Mucosa of rectum (tissue), 2 donors: ENCODE results near the gene TMPRSS6.

Experiments used
- H3K27ac ChIP-seq, 2 donors: one replicate each; pipeline ENCODE4 v1.7.0; 2013; ENCODE audit warnings: inconsistent platforms in 2 of 2, low read depth in 2 of 2, low read length in 2 of 2
- H3K27me3 ChIP-seq, 2 donors: one replicate each; pipeline ENCODE4 v1.7.0; 2013; ENCODE audit warnings: low read length in 2 of 2; ENCODE audit not compliant: control insufficient read depth in 2 of 2, insufficient read depth in 2 of 2
- H3K36me3 ChIP-seq, 2 donors: one replicate each; pipeline ENCODE4 v1.7.0; 2013; ENCODE audit warnings: low read length in 2 of 2; ENCODE audit not compliant: control insufficient read depth in 2 of 2, insufficient read depth in 2 of 2
- H3K4me1 ChIP-seq, 2 donors: one replicate each; pipeline ENCODE4 v1.7.0; 2013; ENCODE audit warnings: low read length in 2 of 2, mild to moderate bottlenecking in 1 of 2; ENCODE audit not compliant: control insufficient read depth in 2 of 2, insufficient read depth in 2 of 2
- H3K4me3 ChIP-seq, 2 donors: one replicate each; pipeline ENCODE4 v1.7.0; 2013; ENCODE audit warnings: low read length in 2 of 2
- H3K9ac ChIP-seq, 2 donors: one replicate each; pipeline ENCODE4 v1.7.0; 2013; ENCODE audit warnings: low read length in 2 of 2, low read depth in 1 of 2, mild to moderate bottlenecking in 1 of 2
- H3K9me3 ChIP-seq, 2 donors: one replicate each; pipeline ENCODE4 v1.7.0; 2013; ENCODE audit warnings: low read length in 2 of 2; ENCODE audit not compliant: control insufficient read depth in 2 of 2
- donor health status: healthy.
- donor health status: Normal muscosa, but diverticular disease.

TMPRSS6 gene

DNA sequence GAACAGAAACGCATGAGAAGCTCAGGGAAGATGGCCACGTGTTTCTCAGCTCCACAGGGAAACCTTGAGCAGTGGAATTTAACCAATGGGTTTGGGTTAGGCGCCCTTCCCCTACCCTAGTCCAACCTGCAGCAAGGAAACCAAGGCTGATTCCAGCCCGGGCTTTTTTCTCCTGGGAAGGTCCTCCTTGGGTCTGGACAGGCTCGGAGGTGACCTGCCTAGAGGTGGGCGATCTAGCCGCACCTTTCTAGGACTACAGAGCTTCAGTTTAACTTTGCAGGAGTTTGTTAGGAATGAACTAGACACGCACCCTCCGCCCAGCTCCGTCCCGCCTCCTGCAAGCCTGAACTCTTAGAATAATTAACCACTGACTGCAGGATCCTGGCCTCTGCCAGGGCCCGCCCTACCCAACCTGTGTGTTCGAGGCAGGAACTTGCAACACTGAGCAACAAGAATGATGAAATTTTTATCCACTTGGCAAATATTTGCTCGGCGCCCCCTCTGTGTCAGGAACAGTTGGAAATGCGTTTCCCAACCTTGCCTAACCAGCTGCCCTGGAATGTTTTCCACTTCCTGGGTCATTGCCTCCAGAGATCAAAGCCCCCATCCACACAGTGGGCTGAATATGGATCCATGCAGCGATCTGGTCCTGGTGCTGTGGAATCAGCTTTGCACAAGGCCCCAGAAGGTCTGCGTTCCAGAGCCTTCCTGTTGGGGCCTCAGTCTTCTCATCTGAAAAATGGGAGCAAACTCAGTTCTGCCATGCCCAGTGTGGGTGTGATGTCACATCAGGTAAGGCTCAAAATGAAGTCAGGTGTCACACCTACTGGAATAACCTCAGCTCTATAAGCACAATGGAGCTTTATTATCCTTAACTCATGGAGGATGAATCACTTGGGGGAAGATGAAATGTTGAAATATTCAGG, 76.7 kb downstream of the TMPRSS6 start:
- Histone ChIP-seq H3K36me3 (peaks cover 22 to 23% of the 10 kb centered on the region in 2 donors), H3K9ac (peak overlapping the region; percentile 57 to 67), H3K4me1 (peaks cover 35% of the 10 kb centered on the region in 2 donors), H3K4me3 (peak overlapping the region; percentile 33 to 57), H3K27ac (peak overlapping the region; percentile 96), H3K27me3 (no peaks in the 10 kb centered on the region), H3K9me3 (no peaks in the 10 kb centered on the region)

DNA sequence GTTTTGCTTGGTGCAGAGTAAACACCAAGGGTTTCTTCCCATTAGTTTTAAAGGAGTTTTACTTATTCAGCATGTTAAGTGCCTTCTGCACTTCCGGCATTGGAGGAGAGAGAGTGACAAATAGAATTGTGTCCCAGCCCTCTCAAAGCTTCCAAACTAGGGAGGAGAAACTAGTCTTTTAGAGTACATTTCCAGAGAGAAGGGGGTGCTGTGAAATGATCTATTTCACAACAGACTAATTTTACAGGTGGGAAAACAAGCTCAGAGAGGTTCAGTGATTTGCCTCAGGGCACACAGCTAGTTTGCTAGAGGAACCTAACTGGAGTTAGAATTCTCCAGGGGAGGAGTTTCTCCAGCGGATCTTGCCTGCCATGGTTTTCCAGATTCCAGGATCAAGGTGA, 77.4 kb downstream of the TMPRSS6 start:
- Histone ChIP-seq H3K9me3 (no peaks in the 10 kb centered on the region), H3K36me3 (peaks cover 28% of the 10 kb centered on the region in 2 donors), H3K4me3 (peak overlapping the region; percentile 32 to 57), H3K27me3 (no peaks in the 10 kb centered on the region), H3K4me1 (peaks cover 35 to 38% of the 10 kb centered on the region in 2 donors), H3K27ac (peak overlapping the region; percentile 96), H3K9ac (peak overlapping the region; percentile 57 to 67)

DNA sequence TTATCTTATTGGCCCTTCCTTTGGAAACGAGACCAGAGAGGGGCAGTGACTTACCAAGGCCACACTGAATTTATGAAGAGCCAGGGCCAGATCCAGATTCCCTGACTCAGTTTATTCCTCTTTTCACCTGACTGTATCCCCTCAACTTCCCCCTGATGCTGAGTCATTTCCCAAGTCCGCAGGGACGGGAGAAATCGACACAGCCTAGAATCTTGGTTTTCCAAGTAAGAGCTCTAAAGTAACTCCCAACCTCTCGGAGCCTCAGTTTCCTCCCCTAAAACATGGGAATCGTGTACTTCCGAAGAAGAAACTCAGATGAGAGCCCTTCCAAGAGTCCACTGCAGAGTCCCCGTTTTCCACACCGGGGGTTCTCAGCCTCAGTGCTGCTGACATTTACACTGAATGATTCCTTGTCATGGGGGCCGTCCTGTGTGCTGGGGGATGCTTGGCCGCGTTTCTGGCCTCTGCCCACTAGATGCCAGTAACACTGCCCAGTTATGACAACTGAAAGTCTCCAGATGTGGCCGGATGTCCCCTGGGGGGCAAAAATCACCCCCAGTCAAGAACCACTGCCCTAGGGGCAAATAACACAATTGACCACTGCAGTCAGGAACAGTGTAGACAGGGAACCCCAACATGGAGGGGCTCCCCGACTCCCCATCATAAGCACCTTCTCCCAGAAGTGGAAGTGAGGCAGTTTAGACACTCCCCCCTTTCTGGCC, 78.8 kb downstream of the TMPRSS6 start:
- H3K27me3 ChIP-seq: no peaks in the 10 kb centered on the region
- H3K4me1 ChIP-seq: peaks cover 39 to 43% of the 10 kb centered on the region in 2 donors
- no peak overlapping the region for H3K4me3 ChIP-seq
- no peaks in the 10 kb centered on the region for H3K9me3 ChIP-seq
- H3K36me3 ChIP-seq: peaks cover 39% of the 10 kb centered on the region in 2 donors
- peak overlapping the region in 1 of 2 donors; percentile 12 for H3K9ac ChIP-seq
- peak overlapping the region; percentile 96 for H3K27ac ChIP-seq

DNA sequence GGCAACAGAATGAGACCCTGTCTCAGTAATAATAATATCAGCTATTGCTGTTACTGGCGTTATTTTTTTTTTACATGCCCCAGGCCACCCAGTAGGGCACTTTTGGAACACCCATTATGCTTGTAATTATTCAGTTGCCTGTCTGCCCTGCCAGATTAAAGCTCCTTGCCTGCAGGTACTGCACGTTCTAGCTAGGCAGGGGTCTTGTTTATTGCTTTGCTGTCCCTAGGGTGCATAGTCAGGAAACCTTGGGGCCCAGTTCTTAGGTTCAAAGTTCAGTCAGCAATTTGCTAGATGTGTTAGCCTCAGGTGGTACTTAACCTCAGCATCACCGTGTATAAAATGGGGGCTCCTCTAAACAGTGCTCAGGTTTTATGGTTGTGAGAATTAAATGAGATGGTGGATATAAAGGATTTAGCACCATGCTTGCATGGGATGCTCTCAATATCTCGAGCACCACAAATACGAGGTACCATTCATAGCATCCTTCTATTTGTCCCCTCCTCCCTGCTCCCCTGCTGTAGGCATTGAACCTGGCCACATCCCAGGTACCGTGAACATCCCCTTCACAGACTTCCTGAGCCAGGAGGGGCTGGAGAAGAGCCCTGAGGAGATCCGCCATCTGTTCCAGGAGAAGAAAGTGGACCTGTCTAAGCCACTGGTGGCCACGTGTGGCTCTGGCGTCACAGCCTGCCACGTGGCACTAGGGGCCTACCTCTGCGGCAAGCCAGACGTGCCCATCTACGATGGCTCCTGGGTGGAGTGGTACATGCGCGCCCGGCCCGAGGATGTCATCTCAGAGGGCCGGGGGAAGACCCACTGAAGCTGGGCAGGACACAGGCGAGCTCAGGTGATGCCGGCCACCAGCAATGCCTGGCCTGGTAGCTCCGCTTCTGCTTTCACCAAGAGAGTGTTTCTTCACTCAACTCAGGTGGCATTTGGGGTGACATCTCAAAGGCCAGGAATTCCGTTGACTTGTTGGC, 80.5 kb downstream of the TMPRSS6 start:
- H3K27ac ChIP-seq: no peak overlapping the region
- no peaks in the 10 kb centered on the region for H3K27me3 ChIP-seq
- peaks cover 42 to 52% of the 10 kb centered on the region in 2 donors for H3K36me3 ChIP-seq
- peaks cover 47 to 57% of the 10 kb centered on the region in 2 donors for H3K4me1 ChIP-seq
- H3K9ac ChIP-seq: no peak overlapping the region
- H3K4me3 ChIP-seq: no peak overlapping the region
- H3K9me3 ChIP-seq: no peaks in the 10 kb centered on the region

DNA sequence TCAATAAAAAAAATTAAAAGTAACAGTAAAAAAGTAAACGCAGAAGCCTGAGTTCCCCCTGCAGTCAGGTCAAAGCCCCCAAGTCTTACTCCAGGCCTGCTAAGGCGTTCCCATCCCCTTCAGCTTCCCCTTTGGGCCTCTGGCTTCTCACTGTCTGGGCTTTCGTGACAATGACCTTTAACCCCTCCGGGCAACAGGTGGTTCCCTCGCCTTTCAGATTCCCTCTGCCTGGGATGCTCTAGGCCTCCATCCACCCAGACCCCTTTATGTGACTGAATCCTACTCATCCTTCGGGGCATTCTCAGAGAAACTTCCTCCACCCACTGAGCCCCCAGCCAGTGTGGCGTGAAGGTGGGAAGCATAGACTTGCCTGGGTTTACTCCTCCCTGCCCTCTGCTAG, 82.0 kb downstream of the TMPRSS6 start:
- no peak overlapping the region for H3K27ac ChIP-seq
- no peak overlapping the region for H3K4me3 ChIP-seq
- peak overlapping the region in 1 of 2 donors; percentile 3 for H3K9ac ChIP-seq
- no peaks in the 10 kb centered on the region for H3K27me3 ChIP-seq
- no peaks in the 10 kb centered on the region for H3K9me3 ChIP-seq
- peaks cover 42 to 52% of the 10 kb centered on the region in 2 donors for H3K36me3 ChIP-seq
- peaks cover 39 to 57% of the 10 kb centered on the region in 2 donors for H3K4me1 ChIP-seq

DNA sequence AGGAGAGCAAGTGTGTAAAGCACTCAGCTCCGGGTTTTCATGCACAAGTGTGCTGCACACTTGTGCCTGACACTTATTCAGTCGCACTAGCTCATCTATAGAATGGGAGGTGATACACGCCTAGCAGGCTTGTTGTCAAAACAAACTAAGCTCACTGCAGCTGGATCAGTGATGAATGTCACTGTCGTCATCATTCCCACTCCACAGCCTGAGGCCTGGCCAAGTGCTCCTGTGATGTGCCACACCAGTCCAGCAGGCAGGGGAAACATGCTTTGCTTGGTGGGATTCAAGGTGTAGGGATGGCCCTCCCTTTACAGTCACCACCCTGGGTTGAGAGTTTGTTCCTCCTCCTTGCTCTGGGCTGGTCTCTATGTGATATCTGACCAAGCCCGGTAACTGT, 83.2 kb downstream of the TMPRSS6 start:
- Histone ChIP-seq H3K27ac (peak overlapping the region in 1 of 2 donors; percentile 11), H3K27me3 (no peaks in the 10 kb centered on the region), H3K4me1 (peaks cover 38 to 56% of the 10 kb centered on the region in 2 donors), H3K9me3 (no peaks in the 10 kb centered on the region), H3K9ac (peak overlapping the region in 1 of 2 donors; percentile 76), H3K4me3 (peak overlapping the region; percentile 16 to 67), H3K36me3 (peaks cover 42 to 52% of the 10 kb centered on the region in 2 donors)

DNA sequence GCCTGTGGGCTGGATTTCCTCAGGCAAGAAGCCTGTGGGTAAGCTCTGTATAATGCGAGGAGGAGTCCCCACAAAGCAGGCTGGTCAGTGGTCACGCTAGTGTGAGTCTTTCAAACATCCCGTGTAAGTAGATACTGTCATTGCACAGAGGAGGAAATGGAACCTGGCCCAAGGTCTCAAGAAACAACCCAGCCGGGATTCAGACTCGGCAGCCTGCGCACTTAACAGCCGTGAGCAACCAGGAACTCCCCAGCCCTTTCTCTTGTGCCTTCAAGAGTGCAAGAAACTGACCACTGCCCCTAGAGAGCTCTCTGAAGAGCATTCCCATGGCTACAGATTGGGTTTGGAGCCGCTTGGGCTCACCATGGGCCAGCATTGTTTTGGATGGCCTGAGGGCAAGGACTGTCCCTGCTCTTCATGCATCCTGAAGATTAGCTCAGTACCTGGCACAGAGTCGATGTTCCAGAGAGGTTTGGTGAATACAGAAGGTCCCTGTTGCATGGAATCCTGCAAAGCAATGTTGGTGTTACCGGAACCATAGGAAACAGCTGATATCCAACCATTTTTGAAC, 83.9 kb downstream of the TMPRSS6 start:
- Histone ChIP-seq H3K27ac (peak overlapping the region; percentile 96 to 98), H3K9me3 (no peaks in the 10 kb centered on the region), H3K36me3 (peaks cover 39 to 51% of the 10 kb centered on the region in 2 donors), H3K9ac (peak overlapping the region; percentile 41 to 76), H3K27me3 (no peaks in the 10 kb centered on the region), H3K4me3 (peak overlapping the region; percentile 60 to 67), H3K4me1 (peaks cover 35 to 56% of the 10 kb centered on the region in 2 donors)

DNA sequence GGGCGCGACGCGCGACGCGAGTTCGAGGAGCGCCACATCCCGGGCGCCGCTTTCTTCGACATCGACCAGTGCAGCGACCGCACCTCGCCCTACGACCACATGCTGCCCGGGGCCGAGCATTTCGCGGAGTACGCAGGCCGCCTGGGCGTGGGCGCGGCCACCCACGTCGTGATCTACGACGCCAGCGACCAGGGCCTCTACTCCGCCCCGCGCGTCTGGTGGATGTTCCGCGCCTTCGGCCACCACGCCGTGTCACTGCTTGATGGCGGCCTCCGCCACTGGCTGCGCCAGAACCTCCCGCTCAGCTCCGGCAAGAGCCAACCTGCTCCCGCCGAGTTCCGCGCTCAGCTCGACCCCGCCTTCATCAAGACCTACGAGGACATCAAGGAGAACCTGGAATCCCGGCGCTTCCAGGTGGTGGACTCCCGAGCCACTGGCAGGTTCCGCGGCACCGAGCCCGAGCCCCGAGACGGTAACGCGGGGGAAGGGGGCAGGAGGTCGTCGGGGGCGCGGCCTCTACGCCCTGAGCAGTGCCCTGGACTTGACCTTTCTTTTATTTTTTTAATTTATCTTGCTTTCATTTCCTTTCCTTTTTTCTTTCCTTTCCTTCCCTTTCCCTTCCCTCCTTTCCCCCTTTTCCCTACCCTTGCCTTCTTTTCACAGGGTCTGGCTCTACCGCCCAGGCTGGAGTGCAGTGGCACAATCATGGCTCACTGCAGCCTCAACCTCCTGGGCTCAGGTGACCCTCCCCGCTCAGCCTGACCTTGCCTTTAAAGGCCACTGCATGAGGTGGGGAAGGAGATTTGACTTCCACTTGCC, 85.0 kb downstream of the TMPRSS6 start:
- peaks cover 33 to 42% of the 10 kb centered on the region in 2 donors for H3K36me3 ChIP-seq
- no peaks in the 10 kb centered on the region for H3K9me3 ChIP-seq
- no peaks in the 10 kb centered on the region for H3K27me3 ChIP-seq
- H3K4me1 ChIP-seq: peaks cover 35 to 56% of the 10 kb centered on the region in 2 donors
- peak overlapping the region; percentile 41 to 76 for H3K9ac ChIP-seq
- H3K4me3 ChIP-seq: peak overlapping the region; percentile 33 to 67
- peak overlapping the region; percentile 96 to 98 for H3K27ac ChIP-seq
